Measurements from ENCODE around the gene PARN.

PARN gene

GRCh38 chr16:14499110-14499509 is 130.9 kb downstream of the PARN start:
- no peak for DNase-seq (ENCODE audit: low read depth in 2 of 2)

- DNase-seq (ENCODE audit: low read depth in 2 of 2), result no peak
Measured at GRCh38 chr16:14497245-14498082, 132.6 kb downstream of the PARN start.

GRCh38 chr16:14496786-14497185 is 133.3 kb downstream of the PARN start:
- DNase-seq (ENCODE audit: low read depth in 2 of 2), result no peak

DNA sequence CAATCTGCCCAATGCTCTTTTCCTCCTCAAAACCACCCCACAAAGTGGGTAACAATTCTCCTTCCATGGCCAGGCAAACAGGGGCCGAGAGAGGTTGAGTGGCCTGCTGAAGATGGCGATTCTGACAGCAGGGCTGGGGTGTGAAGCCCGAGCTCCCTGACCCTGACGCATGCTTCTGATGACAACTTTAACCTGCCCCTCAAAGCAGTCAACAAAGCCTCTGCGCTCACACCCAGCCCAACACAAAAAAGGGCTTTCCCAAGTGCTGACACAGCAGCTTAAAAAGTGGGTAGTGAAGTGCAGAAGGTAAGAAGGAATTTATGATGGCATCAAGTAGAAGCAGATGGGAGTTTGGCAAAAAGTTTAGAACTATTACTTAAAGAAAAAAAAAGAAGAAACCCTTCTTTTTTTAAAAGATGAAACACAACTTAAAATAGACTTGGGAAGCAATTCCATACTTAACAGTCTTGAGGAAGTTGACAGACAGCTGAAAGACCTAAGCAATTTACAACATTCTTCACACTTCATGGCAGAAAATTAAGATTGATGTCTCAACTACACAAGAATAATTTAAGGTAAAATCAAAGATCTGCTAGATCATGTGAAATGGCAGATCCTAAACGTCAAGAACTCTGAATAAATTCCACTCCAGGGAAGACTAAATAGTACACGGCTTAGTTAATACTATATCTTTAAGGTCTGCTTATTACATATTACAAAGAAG is 133.9 kb downstream of the PARN start:
- no peak for DNase-seq (ENCODE audit: low read depth in 2 of 2)

GRCh38 chr16:14495213-14496046 is 134.6 kb downstream of the PARN start:
- DNase-seq (ENCODE audit: low read depth in 2 of 2), result no peak

GRCh38 chr16:14494396-14494966 is 135.6 kb downstream of the PARN start:
- DNase-seq (ENCODE audit: low read depth in 2 of 2), result no peak

DNA sequence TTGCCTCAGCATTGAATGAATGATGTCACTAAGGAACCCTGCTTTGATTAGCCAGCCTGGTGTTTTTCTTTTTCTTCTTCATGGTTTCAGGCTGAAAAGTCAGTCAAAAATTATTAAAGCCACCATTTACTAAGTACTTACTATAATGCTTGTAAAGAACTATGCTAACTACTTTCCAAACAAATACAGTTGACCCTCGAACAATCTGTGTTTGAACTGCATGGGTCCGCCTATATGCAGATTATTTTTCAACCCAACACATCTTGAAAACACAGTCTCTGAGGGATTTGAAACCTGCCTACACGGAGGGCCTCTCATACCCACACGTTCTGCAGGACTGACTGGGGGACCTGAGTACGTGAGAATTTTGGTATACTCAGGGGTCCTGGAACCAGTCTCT is 136.3 kb downstream of the PARN start:
- DNase-seq (ENCODE audit: low read depth in 2 of 2), result no peak

DNA sequence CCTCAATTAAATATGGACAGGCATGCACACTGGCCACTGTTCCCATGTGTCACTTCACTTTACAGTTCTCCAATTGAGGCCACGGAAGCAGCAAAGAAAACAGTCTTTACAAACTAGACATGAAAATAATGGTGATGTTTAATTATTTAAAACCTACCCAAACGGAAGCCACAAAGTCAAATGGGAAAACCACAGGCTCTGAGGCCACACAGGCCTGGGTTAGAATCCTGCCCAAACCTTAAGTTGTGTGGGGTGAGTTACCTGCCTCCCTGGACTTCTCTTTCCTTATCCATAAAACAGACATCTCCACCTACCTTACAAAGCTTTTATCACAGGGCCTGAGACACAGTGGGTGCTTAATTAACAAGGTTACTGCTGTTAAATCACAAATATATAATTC is 137.4 kb downstream of the PARN start:
- DNase-seq (ENCODE audit: low read depth in 2 of 2), result no peak

DNA sequence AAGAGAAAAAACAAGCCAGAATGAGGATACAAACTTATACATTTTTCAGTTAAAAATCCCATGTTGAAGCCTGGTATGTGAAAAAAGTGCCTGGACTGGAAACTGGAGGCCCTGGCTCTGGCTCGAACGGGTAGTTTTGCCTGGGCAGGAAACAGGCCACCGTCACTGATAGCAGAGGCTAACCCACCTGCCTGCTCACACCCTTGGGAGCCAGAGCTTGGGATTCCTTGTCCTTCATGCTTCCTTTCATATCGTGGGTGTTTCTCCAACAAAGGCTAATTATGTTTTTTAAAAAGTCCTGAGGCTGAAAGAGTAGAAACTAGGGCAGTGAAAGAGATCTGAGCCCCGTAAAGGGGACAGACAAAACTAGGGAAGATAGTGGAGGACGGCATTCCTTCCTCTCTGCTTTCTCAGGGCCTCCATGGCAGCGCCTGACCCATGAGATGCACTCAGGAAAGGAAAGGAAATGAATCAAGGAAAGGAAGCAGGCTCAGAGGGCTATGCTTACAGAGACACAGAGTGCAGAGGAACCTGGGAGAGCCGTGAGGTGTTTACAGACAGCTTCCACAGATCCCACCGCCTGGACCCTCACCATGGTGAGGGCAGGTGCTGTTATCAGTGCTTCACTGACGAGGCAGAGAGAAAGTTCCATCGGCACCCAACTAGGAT is 138.1 kb downstream of the PARN start:
- no peak for DNase-seq (ENCODE audit: low read depth in 2 of 2)

GRCh38 chr16:14490235-14490634 is 139.8 kb downstream of the PARN start:
- DNase-seq (ENCODE audit: low read depth in 2 of 2), result no peak

GRCh38 chr16:14489460-14489859 is 140.6 kb downstream of the PARN start:
- no peak for DNase-seq (ENCODE audit: low read depth in 2 of 2)

- no peak for DNase-seq (ENCODE audit: low read depth in 2 of 2)
Measured at GRCh38 chr16:14487579-14487978, 142.5 kb downstream of the PARN start.

GRCh38 chr16:14486520-14487303 is 143.3 kb downstream of the PARN start:
- DNase-seq (ENCODE audit: low read depth in 2 of 2), result no peak

DNA sequence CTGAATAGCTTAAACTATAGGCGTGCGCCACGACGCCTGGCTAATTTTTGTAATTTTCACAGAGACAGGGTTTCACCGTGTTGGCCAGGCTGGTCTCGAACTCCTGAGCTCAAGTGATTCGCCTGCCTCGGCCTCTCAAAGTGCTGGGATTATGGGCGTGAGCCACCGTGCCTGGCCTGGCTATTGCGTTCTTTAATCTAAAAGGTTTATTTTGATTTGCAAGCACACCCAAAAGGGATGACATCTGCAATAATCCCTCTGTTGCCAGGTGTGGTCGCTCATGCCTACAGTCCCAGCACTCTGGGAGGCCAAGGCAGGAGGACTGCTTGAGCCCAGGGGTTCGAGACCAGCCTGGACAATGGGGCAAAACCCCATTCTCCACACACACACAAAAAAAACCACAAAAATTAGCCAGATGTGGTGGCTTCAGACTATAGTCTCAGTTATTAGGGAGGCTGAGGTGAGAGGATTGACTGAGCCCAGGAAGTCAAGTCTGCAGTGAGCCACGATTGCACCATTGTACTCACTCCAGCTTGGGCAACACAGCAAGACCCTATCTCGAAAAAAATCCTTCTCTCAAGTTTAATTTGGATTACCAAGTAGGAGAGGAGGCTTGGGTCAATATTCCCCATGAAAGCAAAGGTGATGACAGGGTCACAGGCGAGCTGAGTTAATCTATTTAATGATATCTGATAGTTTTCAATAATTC is 144.1 kb downstream of the PARN start:
- no peak for DNase-seq (ENCODE audit: low read depth in 2 of 2)

DNA sequence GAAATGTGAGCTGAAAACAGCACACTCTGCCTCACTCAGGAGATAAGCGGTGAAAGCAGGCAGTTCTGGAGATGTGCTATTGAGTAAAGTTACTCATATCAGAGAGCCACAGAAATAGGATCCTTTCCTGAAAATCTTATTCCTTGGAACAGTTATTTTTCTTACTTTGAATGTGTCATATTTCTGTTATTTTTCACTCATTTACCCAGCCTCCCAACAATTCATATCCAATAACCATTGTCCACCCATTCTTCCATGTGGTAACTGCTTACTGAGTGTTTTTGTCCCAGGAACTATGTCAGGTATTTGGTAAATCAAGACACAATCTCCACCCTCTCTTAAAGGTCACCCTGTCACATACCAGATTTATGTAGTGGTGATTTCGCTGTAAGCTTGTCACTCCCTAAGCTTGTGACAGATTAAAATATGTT is 144.9 kb downstream of the PARN start:
- no peak for DNase-seq (ENCODE audit: low read depth in 2 of 2)

GRCh38 chr16:14483819-14484385 is 146.2 kb downstream of the PARN start:
- no peak for DNase-seq (ENCODE audit: low read depth in 2 of 2)

- no peak for DNase-seq (ENCODE audit: low read depth in 2 of 2)
Measured at GRCh38 chr16:14476183-14476582, 153.9 kb downstream of the PARN start.

GRCh38 chr16:14475370-14476139 is 154.5 kb downstream of the PARN start:
- DNase-seq (ENCODE audit: low read depth in 2 of 2), result no peak

DNA sequence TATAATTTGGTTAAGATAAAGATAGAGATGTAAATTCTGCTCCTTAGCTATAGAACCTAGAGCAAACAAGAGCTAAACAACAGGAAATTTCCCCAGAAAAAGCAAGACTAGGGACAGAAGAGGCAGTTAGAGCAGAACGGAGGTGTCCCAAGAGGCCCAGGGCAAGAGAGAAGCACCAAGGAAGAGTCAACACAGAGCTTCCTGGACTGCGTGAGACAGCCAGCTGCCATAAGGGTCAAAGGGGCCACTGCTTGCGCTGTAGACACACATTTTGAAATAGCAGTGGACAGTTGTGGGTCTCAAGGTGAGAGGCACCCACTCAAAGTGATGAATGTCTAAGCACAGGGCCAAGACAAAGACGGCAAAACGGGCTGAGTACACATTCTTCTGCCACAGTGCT is 156.6 kb downstream of the PARN start:
- DNase-seq (ENCODE audit: low read depth in 2 of 2), result no peak
